ENCODE measurements around the gene KIRREL1.

DNA sequence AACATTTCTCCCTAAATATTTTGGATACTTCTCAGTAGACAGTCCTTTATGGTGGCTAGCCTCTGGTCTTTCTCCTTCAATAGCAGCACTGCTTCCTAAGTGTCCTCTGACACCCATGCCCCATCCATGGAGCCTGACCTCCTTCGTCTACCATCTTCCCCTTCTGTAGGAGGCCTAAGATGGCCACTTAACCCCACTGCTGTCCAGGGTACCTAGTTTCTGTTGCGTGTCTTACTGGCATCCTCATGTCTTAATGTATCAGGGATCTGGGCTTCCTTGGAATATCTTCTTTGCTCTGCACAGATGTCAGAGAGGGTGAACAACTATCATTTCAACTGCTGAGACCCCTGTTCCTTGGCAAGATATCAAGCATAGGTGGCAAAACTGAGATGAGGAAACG lies 5.4 kb upstream of the KIRREL1 start:
- TF ChIP-seq, protein P1, sequence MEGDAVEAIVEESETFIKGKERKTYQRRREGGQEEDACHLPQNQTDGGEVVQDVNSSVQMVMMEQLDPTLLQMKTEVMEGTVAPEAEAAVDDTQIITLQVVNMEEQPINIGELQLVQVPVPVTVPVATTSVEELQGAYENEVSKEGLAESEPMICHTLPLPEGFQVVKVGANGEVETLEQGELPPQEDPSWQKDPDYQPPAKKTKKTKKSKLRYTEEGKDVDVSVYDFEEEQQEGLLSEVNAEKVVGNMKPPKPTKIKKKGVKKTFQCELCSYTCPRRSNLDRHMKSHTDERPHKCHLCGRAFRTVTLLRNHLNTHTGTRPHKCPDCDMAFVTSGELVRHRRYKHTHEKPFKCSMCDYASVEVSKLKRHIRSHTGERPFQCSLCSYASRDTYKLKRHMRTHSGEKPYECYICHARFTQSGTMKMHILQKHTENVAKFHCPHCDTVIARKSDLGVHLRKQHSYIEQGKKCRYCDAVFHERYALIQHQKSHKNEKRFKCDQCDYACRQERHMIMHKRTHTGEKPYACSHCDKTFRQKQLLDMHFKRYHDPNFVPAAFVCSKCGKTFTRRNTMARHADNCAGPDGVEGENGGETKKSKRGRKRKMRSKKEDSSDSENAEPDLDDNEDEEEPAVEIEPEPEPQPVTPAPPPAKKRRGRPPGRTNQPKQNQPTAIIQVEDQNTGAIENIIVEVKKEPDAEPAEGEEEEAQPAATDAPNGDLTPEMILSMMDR (IDR thresholded peaks at IDR 0.05; ENCODE audit: poor library complexity, severe bottlenecking): no peak
- no peak for TF ChIP-seq REST (IDR thresholded peaks at IDR 0.05; ENCODE audit: borderline replicate concordance)
- TF ChIP-seq POLR2AphosphoS5 (IDR thresholded peaks at IDR 0.05): no peak
- TF ChIP-seq EZH2 (IDR thresholded peaks at IDR 0.05; ENCODE audit: borderline replicate concordance, insufficient read depth, low read length, poor library complexity, severe bottlenecking): no peak

Data from neural cell (in vitro differentiated cells).